HepG2 (cell line): Measurements from ENCODE around the gene GNG7. TPM values are rescaled to one million over a fixed set of nuclear protein-coding genes. Genes with fewer than 3 reads are reported as not detected.
A peak's percentile ranks its signal among the peaks of the same experiment; 100 is the strongest.

Experiments used
- AGO2 ChIP-seq: fragments of 200-400 bp; formaldehyde crosslinking; optimal IDR thresholded peaks from 2 replicates; pipeline ENCODE3; 2017; ENCODE audit warnings: mild to moderate bottlenecking, low read depth, low read length, moderate library complexity
- ATF7-NPFF ChIP-seq: sonication (generic); formaldehyde crosslinking; IDR thresholded peaks from 2 replicates; pipeline ENCODE4 v1.8.1; 2023; ENCODE audit warnings: mild to moderate bottlenecking, low read depth, missing genetic modification reagents, moderate library complexity
- BCL6 ChIP-seq: IDR thresholded peaks from 2 replicates; pipeline ENCODE4 v1.6.1; 2016; ENCODE audit warnings: missing genetic modification reagents, missing compliant biosample characterization
- ERF ChIP-seq: IDR thresholded peaks from 2 replicates; pipeline ENCODE4 v1.6.1; 2018; ENCODE audit warnings: missing biosample characterization, missing genetic modification reagents
- ETV5 ChIP-seq: IDR thresholded peaks from 2 replicates; pipeline ENCODE4 v1.6.1; 2018; ENCODE audit warnings: missing biosample characterization, missing genetic modification reagents, inconsistent platforms, borderline replicate concordance
- FOSL1 ChIP-seq: sonication (generic); formaldehyde crosslinking; IDR thresholded peaks from 2 replicates; pipeline ENCODE4 v1.9.0; 2021; ENCODE audit warnings: missing genetic modification reagents, borderline replicate concordance
- HIC2 ChIP-seq: sonication (generic); formaldehyde crosslinking; IDR thresholded peaks from 2 replicates; pipeline ENCODE4 v1.9.0; 2022; ENCODE audit warnings: low read depth, missing genetic modification reagents
- HIVEP1 ChIP-seq: sonication (generic); formaldehyde crosslinking; IDR thresholded peaks from 2 replicates; pipeline ENCODE4 v1.4.0; 2020; ENCODE audit warnings: mild to moderate bottlenecking, missing genetic modification reagents
- KLF12 ChIP-seq: sonication (generic); formaldehyde crosslinking; IDR thresholded peaks from 2 replicates; pipeline ENCODE4 v1.4.0; 2020; ENCODE audit warnings: missing genetic modification reagents, borderline replicate concordance
- NKX3-1 ChIP-seq: sonication (generic); formaldehyde crosslinking; IDR thresholded peaks from 2 replicates; pipeline ENCODE4 v1.5.0; 2020; ENCODE audit warnings: missing genetic modification reagents
- NR2F6 ChIP-seq, 2 experiments: IDR thresholded peaks; 2 replicates each; pipeline ENCODE4 v1.6.1; 2016; ENCODE audit warnings: antibody characterized with exemption in 1 of 2, mild to moderate bottlenecking in 1 of 2
- SRSF9 ChIP-seq: fragments of 200-400 bp; formaldehyde crosslinking; IDR thresholded peaks from 2 replicates; pipeline ENCODE4 v1.6.1; 2018; ENCODE audit warnings: borderline replicate concordance, mild to moderate bottlenecking, low read depth, low read length; ENCODE audit not compliant: insufficient read depth, poor library complexity, severe bottlenecking
- STAG1 ChIP-seq: sonication (generic); formaldehyde crosslinking; IDR thresholded peaks from 2 replicates; pipeline ENCODE4 v1.4.0; 2020; ENCODE audit warnings: missing genetic modification reagents
- ZBTB33 ChIP-seq: sonication (generic); formaldehyde crosslinking; IDR thresholded peaks from 2 replicates; pipeline ENCODE4 v1.4.0; 2020; ENCODE audit warnings: missing genetic modification reagents
- ZFP90 ChIP-seq: sonication (generic); formaldehyde crosslinking; IDR thresholded peaks from 2 replicates; pipeline ENCODE4 v1.8.0; 2022; ENCODE audit warnings: missing genetic modification reagents, mild to moderate bottlenecking, inconsistent platforms, borderline replicate concordance
- ZNF292 ChIP-seq: sonication (generic); formaldehyde crosslinking; IDR thresholded peaks from 2 replicates; pipeline ENCODE4 v1.8.1; 2022; ENCODE audit warnings: mild to moderate bottlenecking, low read depth, missing genetic modification reagents, borderline replicate concordance
- ZNF891 ChIP-seq: sonication (generic); formaldehyde crosslinking; IDR thresholded peaks from 2 replicates; pipeline ENCODE4 v1.5.0; 2020; ENCODE audit warnings: mild to moderate bottlenecking, missing genetic modification reagents
- polyA plus RNA-seq, 8 experiments: library from polyadenylated mRNA; depleted of rRNA in 3 of 8; stranded (reverse) in 7 of 8; unstranded in 1 of 8; fragments of >200 nt; fragmentation: Illumina TruSeq in 4 of 8; extraction: Trizol in 4 of 8; gene quantifications; 2 replicates each; pipeline versions ENCODE4 v1.2.1 to v1.2.3, GENCODE V29; 2011 to 2016; ENCODE audit warnings: low read depth in 4 of 8, missing spikeins in 1 of 8, mixed read lengths in 1 of 8; ENCODE audit not compliant: insufficient read depth in 1 of 8
- total RNA-seq, 5 experiments: library from RNA; depleted of rRNA; stranded (reverse); fragments of >200 nt; fragmentation: Illumina TruSeq; extraction: Trizol; gene quantifications; 2 replicates each; pipeline ENCODE4 v1.2.3, GENCODE V29; 2016; ENCODE audit warnings: low read depth in 1 of 5
- TF ChIP-seq, protein P1 (sequence below): sonication (generic); formaldehyde crosslinking; IDR thresholded peaks from 2 replicates; pipeline ENCODE4 v1.5.1; 2020; ENCODE audit warnings: mild to moderate bottlenecking, missing genetic modification reagents
- TF ChIP-seq, protein P2 (sequence below): sonication (generic); formaldehyde crosslinking; IDR thresholded peaks from 2 replicates; pipeline ENCODE4 v1.4.0; 2020; ENCODE audit warnings: missing genetic modification reagents, borderline replicate concordance
- TF ChIP-seq, protein P3 (sequence below): sonication (generic); formaldehyde crosslinking; IDR thresholded peaks from 2 replicates; pipeline ENCODE4 v1.5.0; 2020; ENCODE audit warnings: missing genetic modification reagents

GNG7 gene
- total and polyA plus RNA-seq, 2 of the 13 experiments (the other 11 are each of a cell fraction or from before 2014, with no cell fraction given): 1.4 to 3.3 TPM

DNA sequence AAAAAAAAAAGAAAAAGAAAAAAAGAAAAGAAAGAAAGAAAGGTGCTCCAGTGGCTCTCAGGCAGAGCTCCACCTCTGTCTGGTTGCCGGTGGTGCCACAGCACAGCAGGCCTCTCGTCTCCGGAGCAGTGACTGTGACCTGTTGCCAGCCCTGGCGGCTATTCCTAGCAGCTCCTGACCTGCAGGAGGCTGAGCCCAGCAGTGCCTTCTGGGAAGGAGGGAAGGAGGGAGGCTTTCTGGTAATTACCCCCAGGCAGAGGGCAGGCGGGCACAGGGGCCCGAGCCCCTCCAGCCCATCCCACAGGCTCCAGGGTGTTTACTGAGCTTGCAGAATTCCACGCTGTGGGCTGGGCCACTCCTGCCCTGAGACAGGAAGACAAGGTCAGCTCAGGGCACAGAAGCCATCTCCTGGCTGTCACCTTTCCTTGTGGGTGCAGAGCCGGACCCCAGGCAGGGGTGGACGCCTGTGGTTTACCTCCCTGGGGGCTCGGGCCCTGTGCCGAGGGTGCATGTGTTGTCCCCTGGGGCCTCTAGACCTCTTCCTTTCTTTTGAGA is 77.9 kb downstream of the GNG7 start (continued):
- TF ChIP-seq STAG1 (CRISPR knock-in tag) (no peak), HIVEP1 (CRISPR knock-in tag) (no peak), ZNF891 (CRISPR knock-in tag) (no peak), FOSL1 (CRISPR knock-in tag) (no peak), HIC2 (CRISPR knock-in tag) (peak; percentile 45; the same call in 1 of the 2 replicates), ERF (no peak), SRSF9 (no peak), ETV5 (CRISPR knock-in tag) (0 out of 2 replicates have a peak, but pooled peaks have one; percentile 18), AGO2 (no peak), ZNF292 (CRISPR knock-in tag) (peak; percentile 53; the same call in 1 of the 2 replicates), NKX3-1 (no peak), ZFP90 (CRISPR knock-in tag) (no peak), NR2F6 (IDR thresholded peaks at IDR 0.05) (peak; percentile 29; the same call in 1 of the 2 replicates), NR2F6 (CRISPR knock-in tag; IDR thresholded peaks at IDR 0.05) (no peak), ATF7-NPFF (0 out of 2 replicates have a peak, but pooled peaks have one; percentile 33), BCL6 (CRISPR knock-in tag) (no peak), KLF12 (no peak), ZBTB33 (0 out of 2 replicates have a peak, but pooled peaks have one; percentile 12)
- TF ChIP-seq, protein P1, sequence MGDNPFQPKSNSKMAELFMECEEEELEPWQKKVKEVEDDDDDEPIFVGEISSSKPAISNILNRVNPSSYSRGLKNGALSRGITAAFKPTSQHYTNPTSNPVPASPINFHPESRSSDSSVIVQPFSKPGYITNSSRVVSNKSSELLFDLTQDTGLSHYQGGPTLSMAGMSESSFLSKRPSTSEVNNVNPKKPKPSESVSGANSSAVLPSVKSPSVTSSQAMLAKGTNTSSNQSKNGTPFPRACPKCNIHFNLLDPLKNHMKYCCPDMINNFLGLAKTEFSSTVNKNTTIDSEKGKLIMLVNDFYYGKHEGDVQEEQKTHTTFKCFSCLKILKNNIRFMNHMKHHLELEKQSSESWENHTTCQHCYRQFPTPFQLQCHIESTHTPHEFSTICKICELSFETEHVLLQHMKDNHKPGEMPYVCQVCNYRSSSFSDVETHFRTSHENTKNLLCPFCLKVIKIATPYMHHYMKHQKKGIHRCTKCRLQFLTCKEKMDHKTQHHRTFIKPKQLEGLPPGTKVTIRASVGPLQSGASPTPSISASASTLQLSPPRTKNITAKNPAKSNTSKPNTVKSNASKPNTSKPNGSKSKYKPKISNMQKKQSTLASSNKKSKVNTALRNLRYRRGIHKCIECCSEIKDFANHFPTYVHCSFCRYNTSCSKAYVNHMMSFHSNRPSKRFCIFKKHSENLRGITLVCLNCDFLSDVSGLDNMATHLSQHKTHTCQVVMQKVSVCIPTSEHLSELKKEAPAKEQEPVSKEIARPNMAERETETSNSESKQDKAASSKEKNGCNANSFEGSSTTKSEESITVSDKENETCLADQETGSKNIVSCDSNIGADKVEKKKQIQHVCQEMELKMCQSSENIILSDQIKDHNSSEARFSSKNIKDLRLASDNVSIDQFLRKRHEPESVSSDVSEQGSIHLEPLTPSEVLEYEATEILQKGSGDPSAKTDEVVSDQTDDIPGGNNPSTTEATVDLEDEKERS (CRISPR knock-in tag): no peak
- TF ChIP-seq, protein P2, sequence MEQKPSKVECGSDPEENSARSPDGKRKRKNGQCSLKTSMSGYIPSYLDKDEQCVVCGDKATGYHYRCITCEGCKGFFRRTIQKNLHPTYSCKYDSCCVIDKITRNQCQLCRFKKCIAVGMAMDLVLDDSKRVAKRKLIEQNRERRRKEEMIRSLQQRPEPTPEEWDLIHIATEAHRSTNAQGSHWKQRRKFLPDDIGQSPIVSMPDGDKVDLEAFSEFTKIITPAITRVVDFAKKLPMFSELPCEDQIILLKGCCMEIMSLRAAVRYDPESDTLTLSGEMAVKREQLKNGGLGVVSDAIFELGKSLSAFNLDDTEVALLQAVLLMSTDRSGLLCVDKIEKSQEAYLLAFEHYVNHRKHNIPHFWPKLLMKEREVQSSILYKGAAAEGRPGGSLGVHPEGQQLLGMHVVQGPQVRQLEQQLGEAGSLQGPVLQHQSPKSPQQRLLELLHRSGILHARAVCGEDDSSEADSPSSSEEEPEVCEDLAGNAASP (CRISPR knock-in tag): peak; percentile 83; the same call in 1 of the 2 replicates
- TF ChIP-seq, protein P3, sequence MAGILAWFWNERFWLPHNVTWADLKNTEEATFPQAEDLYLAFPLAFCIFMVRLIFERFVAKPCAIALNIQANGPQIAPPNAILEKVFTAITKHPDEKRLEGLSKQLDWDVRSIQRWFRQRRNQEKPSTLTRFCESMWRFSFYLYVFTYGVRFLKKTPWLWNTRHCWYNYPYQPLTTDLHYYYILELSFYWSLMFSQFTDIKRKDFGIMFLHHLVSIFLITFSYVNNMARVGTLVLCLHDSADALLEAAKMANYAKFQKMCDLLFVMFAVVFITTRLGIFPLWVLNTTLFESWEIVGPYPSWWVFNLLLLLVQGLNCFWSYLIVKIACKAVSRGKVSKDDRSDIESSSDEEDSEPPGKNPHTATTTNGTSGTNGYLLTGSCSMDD (CRISPR knock-in tag): no peak
